A673 (cell line): Measurements from ENCODE around the gene ADGRF1. TPM values are rescaled to one million over a fixed set of nuclear protein-coding genes. Genes with fewer than 3 reads are reported as not detected.

Experiments used
- BruUV-seq: library from RNA; stranded (reverse); fragments of 400-500 nt; replicated peaks from 2 replicates; lab custom pipeline; 2021; lab: Mats Ljungman, UMichigan
- CTCF ChIA-PET: fragments of 300-600 bp; sonication (Branson Sonifier 250); formaldehyde crosslinking; loops from one replicate; lab custom pipeline; 2022; ENCODE audit warnings: antibody characterized with exemption; lab: Charles Lee
- POLR2A ChIA-PET: fragments of 300-600 bp; sonication (Branson Sonifier 250); formaldehyde crosslinking; loops from one replicate; lab custom pipeline; 2022; ENCODE audit warnings: antibody characterized with exemption; ENCODE audit not compliant: low non-redundant PET; lab: Charles Lee
- DNase-seq: peaks from one replicate; pipeline ENCODE4 v3.0.0-alpha.2; 2015; ENCODE audit warnings: low spot score
- H3K27ac ChIP-seq: fragments of 200-600 bp; sonication (generic); 2 replicates; pipeline ENCODE4 v1.5.1; 2016; ENCODE audit warnings: mixed run types, low read depth, mild to moderate bottlenecking, mixed read lengths, antibody characterized with exemption, low read length; ENCODE audit not compliant: poor library complexity, severe bottlenecking
- H3K27me3 ChIP-seq: fragments of 200-600 bp; sonication (generic); replicated peaks from 2 replicates; pipeline ENCODE4 v1.6.1; 2017; ENCODE audit warnings: mixed run types, low read depth, mild to moderate bottlenecking, mixed read lengths, antibody characterized with exemption, low read length; ENCODE audit not compliant: insufficient read depth, poor library complexity
- H3K36me3 ChIP-seq: fragments of 200-600 bp; sonication (generic); 2 replicates; pipeline ENCODE4 v1.6.1; 2016; ENCODE audit warnings: mixed run types, mild to moderate bottlenecking, mixed read lengths, antibody characterized with exemption, low read length; ENCODE audit not compliant: insufficient read depth, poor library complexity, severe bottlenecking
- H3K4me1 ChIP-seq: fragments of 200-600 bp; sonication (generic); 2 replicates; pipeline ENCODE4 v1.6.1; 2017; ENCODE audit warnings: mixed run types, mild to moderate bottlenecking, mixed read lengths, antibody characterized with exemption, low read length; ENCODE audit not compliant: insufficient read depth, poor library complexity, severe bottlenecking
- H3K4me3 ChIP-seq: fragments of 200-600 bp; sonication (generic); 2 replicates; pipeline ENCODE4 v1.5.1; 2016; ENCODE audit warnings: low read depth, mixed run types, mild to moderate bottlenecking, mixed read lengths, low read length; ENCODE audit not compliant: poor library complexity, severe bottlenecking
- H3K9me3 ChIP-seq: fragments of 200-600 bp; sonication (generic); 2 replicates; pipeline ENCODE4 v1.6.1; 2016; ENCODE audit warnings: mixed run types, low read depth, mild to moderate bottlenecking, mixed read lengths, antibody characterized with exemption, low read length; ENCODE audit not compliant: poor library complexity, severe bottlenecking
- CTCF ChIP-seq: fragments of 300-800, 200-600 bp; sonication (generic); conservative IDR thresholded peaks from 2 replicates; pipeline ENCODE4 v1.5.1; 2017; ENCODE audit warnings: low read depth, mild to moderate bottlenecking, antibody characterized with exemption, low read length, moderate library complexity, mixed read lengths
- EZH2 ChIP-seq: fragments of 200-600 bp; sonication (generic); IDR thresholded peaks from 2 replicates; pipeline ENCODE4 v1.6.1; 2017; ENCODE audit warnings: borderline replicate concordance, low read depth, mild to moderate bottlenecking, mixed read lengths, antibody characterized with exemption, low read length; ENCODE audit not compliant: poor library complexity, severe bottlenecking
- intact Hi-C: fragments of 100-400 bp; cut with micrococcal nuclease; formaldehyde crosslinking; loops from one replicate; pipeline ENCODE4 v1.10.0; 2022; ENCODE audit not compliant: unreplicated experiment
- total RNA-seq: library from RNA; stranded (reverse); gene quantifications from 2 replicates; pipeline ENCODE4 v1.2.3, GENCODE V29; 2021

Gene ADGRF1
- total RNA-seq, 1 experiment from 2014 or later: not detected

DNA sequence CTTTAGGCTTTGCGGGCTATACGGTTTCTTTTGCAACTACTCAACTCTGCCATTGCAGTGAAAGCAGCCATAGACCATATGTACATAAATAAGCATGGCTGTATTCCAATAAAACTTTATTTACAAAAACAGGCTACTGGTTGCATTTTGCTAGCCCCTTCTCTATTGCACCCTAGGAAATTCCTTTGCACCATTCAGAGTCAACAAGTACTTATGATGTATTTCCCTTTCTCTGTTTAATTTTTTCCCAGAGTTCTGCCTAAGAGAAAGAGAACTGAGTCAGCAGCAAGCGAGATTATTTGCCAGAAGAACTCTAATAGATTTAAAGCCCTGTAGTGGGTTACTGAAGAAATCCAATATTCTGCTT lies 33.8 kb downstream of the ADGRF1 start:
- no peak for TF ChIP-seq CTCF
- TF ChIP-seq EZH2: no peak
- intact Hi-C loops: no loop called here
- Histone ChIP-seq H3K4me3 (no peak overlapping the region), H3K4me1 (no peaks in the 10 kb centered on the region), H3K36me3 (no peaks in the 10 kb centered on the region), H3K27ac (no peak overlapping the region), H3K27me3 (peaks cover 57% of the 10 kb centered on the region), H3K9me3 (no peaks in the 10 kb centered on the region)
- POLR2A ChIA-PET: no interaction called here
- CTCF ChIA-PET: no interaction called here
- DNase-seq: no peak
- no TSS peak for BruUV-seq

- BruUV-seq: no TSS peak
- ChIA-PET POLR2A (no interaction called here), CTCF (no interaction called here)
- Histone ChIP-seq H3K9me3 (no peaks in the 10 kb centered on the region), H3K4me1 (no peaks in the 10 kb centered on the region), H3K4me3 (no peak overlapping the region), H3K36me3 (no peaks in the 10 kb centered on the region), H3K27me3 (peaks cover 58% of the 10 kb centered on the region), H3K27ac (no peak overlapping the region)
- TF ChIP-seq EZH2: no peak
- TF ChIP-seq CTCF: no peak
- intact Hi-C loops: no loop called here
- DNase-seq: no peak
These were observed 34.3 kb downstream of the ADGRF1 start for GRCh38 chr6:47007657-47008396.

DNA sequence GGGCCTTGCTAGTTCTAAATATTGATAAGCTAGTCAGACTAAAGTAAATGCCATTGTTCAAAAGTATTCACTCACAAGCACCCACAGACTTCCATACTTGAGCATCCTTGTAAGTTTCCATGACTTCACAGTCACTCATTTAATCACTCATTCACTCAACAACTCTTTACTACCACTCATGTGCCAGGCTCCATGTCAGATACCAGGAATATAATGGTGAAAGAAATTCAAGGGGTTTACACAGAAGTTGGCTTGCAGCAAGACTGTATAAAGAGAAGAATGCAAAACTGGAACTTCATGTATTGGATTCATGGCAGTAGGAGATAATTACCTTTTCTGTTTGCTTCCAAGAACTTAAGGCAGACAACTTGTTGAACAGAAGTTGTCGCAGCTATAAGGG lies 36.6 kb downstream of the ADGRF1 start:
- ChIA-PET POLR2A (no interaction called here), CTCF (no interaction called here)
- Histone ChIP-seq H3K36me3 (no peaks in the 10 kb centered on the region), H3K27me3 (peaks cover 66% of the 10 kb centered on the region), H3K4me1 (no peaks in the 10 kb centered on the region), H3K9me3 (no peaks in the 10 kb centered on the region), H3K27ac (no peak overlapping the region), H3K4me3 (no peak overlapping the region)
- BruUV-seq: no TSS peak
- intact Hi-C loops: no loop called here
- no peak for DNase-seq
- TF ChIP-seq CTCF (no peak), EZH2 (no peak)
